Measurements from ENCODE around the gene DUSP12. TPM values are rescaled to one million over a fixed set of nuclear protein-coding genes. Genes with fewer than 3 reads are reported as not detected.

Gene DUSP12
- polyA plus RNA-seq, 1 of the 3 experiments (the other 2 are of a cell fraction) = 41.7 TPM

DNA sequence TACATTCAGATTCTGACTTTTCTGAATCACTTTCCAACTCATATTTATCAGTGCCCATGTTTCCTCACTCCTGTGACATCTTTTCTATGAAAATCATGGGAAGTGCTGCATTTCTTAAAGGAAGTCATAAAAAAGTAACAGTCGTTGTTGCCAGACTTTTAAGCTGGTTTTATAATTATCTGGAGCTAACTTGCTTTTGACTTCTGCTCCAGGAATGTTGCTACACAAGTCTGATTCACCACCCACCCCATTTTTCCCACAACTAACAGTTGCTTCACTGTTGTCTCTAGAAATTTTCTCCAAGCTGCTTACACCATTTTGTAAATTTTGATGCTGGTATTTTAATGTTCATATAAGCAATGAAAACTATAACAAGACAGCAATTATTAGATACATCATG lies 16.1 kb upstream of the DUSP12 start:
- peaks cover 0 to 9% of the 10 kb centered on the region in 2 experiments; a peak in 1 of 4 replicates for H3K4me1 ChIP-seq (ENCODE audit: control insufficient read depth in 1 of 2, insufficient read depth in 2 of 2, low read depth in 1 of 2, low read length in 1 of 2)
- 0% methylated on average over 1 of the region's 1 CpG for WGBS (ENCODE audit: low lambda C conversion rate)
- TF ChIP-seq POLR2AphosphoS5 (IDR thresholded peaks at IDR 0.05; ENCODE audit: low read depth, low read length) = no peak
- TF ChIP-seq SMC3 (IDR thresholded peaks at IDR 0.05; ENCODE audit: low read depth, low read length) = no peak
- peak; percentile 48; the same call in 1 of the 2 replicates for TF ChIP-seq FOSL2 (IDR thresholded peaks at IDR 0.05; ENCODE audit: borderline replicate concordance, low read depth)
- no peak for TF ChIP-seq SIN3A (IDR thresholded peaks at IDR 0.05; ENCODE audit: borderline replicate concordance, low read depth, low read length)
- TF ChIP-seq TAF1 (IDR thresholded peaks at IDR 0.05; ENCODE audit: borderline replicate concordance, low read depth, low read length) = no peak
- TF ChIP-seq, protein P1, sequence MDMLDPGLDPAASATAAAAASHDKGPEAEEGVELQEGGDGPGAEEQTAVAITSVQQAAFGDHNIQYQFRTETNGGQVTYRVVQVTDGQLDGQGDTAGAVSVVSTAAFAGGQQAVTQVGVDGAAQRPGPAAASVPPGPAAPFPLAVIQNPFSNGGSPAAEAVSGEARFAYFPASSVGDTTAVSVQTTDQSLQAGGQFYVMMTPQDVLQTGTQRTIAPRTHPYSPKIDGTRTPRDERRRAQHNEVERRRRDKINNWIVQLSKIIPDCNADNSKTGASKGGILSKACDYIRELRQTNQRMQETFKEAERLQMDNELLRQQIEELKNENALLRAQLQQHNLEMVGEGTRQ (IDR thresholded peaks at IDR 0.05; ENCODE audit: borderline replicate concordance, low read depth, low read length) = no peak
- 0 out of 2 replicates have a peak, but pooled peaks have one; percentile 21 for TF ChIP-seq NFIC (IDR thresholded peaks at IDR 0.05; ENCODE audit: borderline replicate concordance)
- no peak for TF ChIP-seq GABPA (IDR thresholded peaks at IDR 0.05; ENCODE audit: low read depth)
- peak; percentile 23; the same call in 1 of the 2 replicates for TF ChIP-seq JUND (IDR thresholded peaks at IDR 0.05)
- no peak for TF ChIP-seq ELF1 (IDR thresholded peaks at IDR 0.05)
- no peak for TF ChIP-seq CTCF (IDR thresholded peaks at IDR 0.05)
- TF ChIP-seq, protein P2, sequence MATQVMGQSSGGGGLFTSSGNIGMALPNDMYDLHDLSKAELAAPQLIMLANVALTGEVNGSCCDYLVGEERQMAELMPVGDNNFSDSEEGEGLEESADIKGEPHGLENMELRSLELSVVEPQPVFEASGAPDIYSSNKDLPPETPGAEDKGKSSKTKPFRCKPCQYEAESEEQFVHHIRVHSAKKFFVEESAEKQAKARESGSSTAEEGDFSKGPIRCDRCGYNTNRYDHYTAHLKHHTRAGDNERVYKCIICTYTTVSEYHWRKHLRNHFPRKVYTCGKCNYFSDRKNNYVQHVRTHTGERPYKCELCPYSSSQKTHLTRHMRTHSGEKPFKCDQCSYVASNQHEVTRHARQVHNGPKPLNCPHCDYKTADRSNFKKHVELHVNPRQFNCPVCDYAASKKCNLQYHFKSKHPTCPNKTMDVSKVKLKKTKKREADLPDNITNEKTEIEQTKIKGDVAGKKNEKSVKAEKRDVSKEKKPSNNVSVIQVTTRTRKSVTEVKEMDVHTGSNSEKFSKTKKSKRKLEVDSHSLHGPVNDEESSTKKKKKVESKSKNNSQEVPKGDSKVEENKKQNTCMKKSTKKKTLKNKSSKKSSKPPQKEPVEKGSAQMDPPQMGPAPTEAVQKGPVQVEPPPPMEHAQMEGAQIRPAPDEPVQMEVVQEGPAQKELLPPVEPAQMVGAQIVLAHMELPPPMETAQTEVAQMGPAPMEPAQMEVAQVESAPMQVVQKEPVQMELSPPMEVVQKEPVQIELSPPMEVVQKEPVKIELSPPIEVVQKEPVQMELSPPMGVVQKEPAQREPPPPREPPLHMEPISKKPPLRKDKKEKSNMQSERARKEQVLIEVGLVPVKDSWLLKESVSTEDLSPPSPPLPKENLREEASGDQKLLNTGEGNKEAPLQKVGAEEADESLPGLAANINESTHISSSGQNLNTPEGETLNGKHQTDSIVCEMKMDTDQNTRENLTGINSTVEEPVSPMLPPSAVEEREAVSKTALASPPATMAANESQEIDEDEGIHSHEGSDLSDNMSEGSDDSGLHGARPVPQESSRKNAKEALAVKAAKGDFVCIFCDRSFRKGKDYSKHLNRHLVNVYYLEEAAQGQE (IDR thresholded peaks at IDR 0.05; ENCODE audit: low read depth, low read length) = no peak
- TF ChIP-seq RFX5 (IDR thresholded peaks at IDR 0.05; ENCODE audit: low read length) = no peak
- no peak for TF ChIP-seq USF1 (IDR thresholded peaks at IDR 0.05; ENCODE audit: borderline replicate concordance, low read depth)
- TF ChIP-seq, protein P3, sequence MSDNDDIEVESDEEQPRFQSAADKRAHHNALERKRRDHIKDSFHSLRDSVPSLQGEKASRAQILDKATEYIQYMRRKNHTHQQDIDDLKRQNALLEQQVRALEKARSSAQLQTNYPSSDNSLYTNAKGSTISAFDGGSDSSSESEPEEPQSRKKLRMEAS (IDR thresholded peaks at IDR 0.05; ENCODE audit: low read depth) = no peak
- 0 out of 4 replicates have a peak, but pooled peaks of 1 of the 2 experiments have one; percentile 8 for TF ChIP-seq EP300 (IDR thresholded peaks at IDR 0.05; ENCODE audit: borderline replicate concordance in 1 of 2, low read depth in 1 of 2, low read length in 1 of 2)
- peak; percentile 29; the same call in 1 of the 2 replicates for TF ChIP-seq TCF12 (IDR thresholded peaks at IDR 0.05)
- H3K9ac ChIP-seq = peak overlapping the region; percentile 13; the same call in 1 of the 2 replicates
- no peaks in the 10 kb centered on the region for H3K9me2 ChIP-seq
- H3K79me2 ChIP-seq (ENCODE audit: insufficient read depth) = no peaks in the 10 kb centered on the region
- H3K36me3 ChIP-seq (replicated peaks in 1 of 2; ENCODE audit: control insufficient read depth in 1 of 2, insufficient read depth in 2 of 2, low read length in 1 of 2) = no peaks in the 10 kb centered on the region
- no peak overlapping the region for H3K4me3 ChIP-seq (ENCODE audit: low read depth in 2 of 2, low read length in 1 of 2)
- peaks cover 16% of the 10 kb centered on the region for H3F3A ChIP-seq (replicated peaks; ENCODE audit: insufficient read depth)
- H3K9me3 ChIP-seq = no peaks in the 10 kb centered on the region
- DNase-seq = no peak
- peak overlapping the region in 1 of 2 experiments; percentile 83; a peak in 2 of 4 replicates for H3K27ac ChIP-seq (ENCODE audit: low read depth in 2 of 2, low read length in 1 of 2)
- POLR2A ChIA-PET = no interaction called here
- H2AFZ ChIP-seq (ENCODE audit: low read depth) = peak overlapping the region; percentile 10; the same call in 1 of the 2 replicates
- CTCF ChIA-PET = interaction anchor here (1.2 to 2.3 kb wide), 3 partner anchors 7 to 86 kb away, joined by 3 to 18 read pairs (median 3); no protein-coding TSS in a partner anchor
- no peaks in the 10 kb centered on the region for H4K20me1 ChIP-seq (ENCODE audit: insufficient read depth)
- H3K27me3 ChIP-seq (ENCODE audit: insufficient read depth) = no peaks in the 10 kb centered on the region
- no peak overlapping the region for H3K4me2 ChIP-seq

All from SK-N-SH (cell line).